Natural killer cell treated with Interleukin-12 subunit alpha and Interleukin-12 subunit beta and Interleukin-15 and Interleukin-18, amount 100 ng/mL, for 72 hours (primary cell): ENCODE results near the gene SLAMF6. TPM values are rescaled to one million over a fixed set of nuclear protein-coding genes. Genes with fewer than 3 reads are reported as not detected.
"Not testable (repeated sequence)": the region's sequence is repeated elsewhere in the genome, so short reads cannot be mapped to it uniquely, and the experiment has no call there.

Source experiments
- ATAC-seq, 2 donors: fragments of 150-1000 bp; cut with Tn5 transposase in 1 of 2; sonication (Bioruptor Pico), chemical (Tn5 transposase) in 1 of 2; 2 replicates each; pipeline ENCODE4 v1.10.0; 2021
- DNase-seq: peaks from one replicate; pipeline ENCODE4 v3.0.0; 2022; ENCODE audit warnings: low spot score
- H3K27ac Mint-ChIP-seq, 2 donors: 1 replicate in 1 of 2; 2 replicates in 1 of 2; pipeline ENCODE4 v1.8.0; 2022; ENCODE audit warnings: mixed read lengths in 2 of 2, mild to moderate bottlenecking in 1 of 2, moderate library complexity in 1 of 2
- H3K27me3 Mint-ChIP-seq, 2 donors: 1 replicate in 1 of 2; 2 replicates in 1 of 2; pipeline ENCODE4 v1.8.0; 2022; ENCODE audit warnings: mixed read lengths in 2 of 2
- H3K36me3 Mint-ChIP-seq: one replicate; pipeline ENCODE4 v1.8.0; 2022; ENCODE audit warnings: mixed read lengths
- H3K4me1 Mint-ChIP-seq, 2 donors: 1 replicate in 1 of 2; 2 replicates in 1 of 2; pipeline ENCODE4 v1.8.0; 2022; ENCODE audit warnings: low read depth in 2 of 2, mixed read lengths in 2 of 2, mild to moderate bottlenecking in 1 of 2
- H3K4me3 Mint-ChIP-seq: one replicate; pipeline ENCODE4 v1.8.0; 2022; ENCODE audit warnings: mixed read lengths
- H3K9me3 Mint-ChIP-seq: 2 replicates; pipeline ENCODE4 v1.8.0; 2022; ENCODE audit warnings: mixed read lengths
- total RNA-seq, 2 donors: library from RNA; stranded (reverse); gene quantifications; one replicate each; pipeline ENCODE4 v1.2.3, GENCODE V29; 2022

Gene SLAMF6
- total RNA-seq, result 10 to 100 TPM; 10.9 to 17.7 TPM

DNA sequence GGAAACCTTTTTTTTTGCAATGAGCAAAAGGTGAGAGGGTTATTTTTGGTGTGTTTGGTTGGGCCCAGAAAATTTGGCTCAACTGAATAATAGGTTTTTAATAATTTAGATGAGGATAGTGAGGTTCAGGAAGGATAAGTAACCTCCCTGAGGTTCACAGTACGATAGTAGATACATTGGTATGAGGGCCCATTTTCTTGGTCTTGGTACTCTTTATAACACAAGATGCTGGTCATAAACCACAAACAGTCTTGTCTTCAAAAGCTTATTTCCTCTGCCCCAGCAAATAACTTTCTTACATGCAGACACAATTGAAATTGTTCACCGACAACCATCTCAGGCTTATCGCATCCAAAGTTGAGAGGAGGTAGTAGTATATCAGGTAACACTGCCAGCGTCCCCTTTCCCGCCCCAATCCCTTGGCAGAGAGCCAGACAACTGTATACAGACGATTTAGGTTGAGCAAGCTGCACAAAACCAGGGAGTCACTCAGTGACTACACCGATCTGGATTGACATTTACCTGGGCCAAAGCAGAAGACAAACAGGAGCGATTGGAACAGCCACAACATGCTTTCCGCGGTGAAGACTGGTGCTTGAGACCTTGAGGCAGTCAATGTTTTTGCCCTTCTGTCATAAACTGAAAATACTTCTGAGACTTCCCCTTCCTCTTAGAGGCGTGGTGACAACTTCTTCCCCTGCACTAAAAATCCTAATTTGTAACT lies at the start of gene SLAMF6:
Gene SLAMF6, minus strand, starts transcription at position 634 of the 724 bp plus-strand sequence. Its CDS starts 63 bp downstream, at position 571.
- H3K4me3 Mint-ChIP-seq, result peak within 1 kb of the TSS; percentile 94
- H3K27ac Mint-ChIP-seq, result peak within 1 kb of the TSS; percentile 94 to 95
- peaks cover 64 to 70% of the 10 kb centered on the region in 2 donors for H3K4me1 Mint-ChIP-seq
- no peak for DNase-seq
- H3K36me3 Mint-ChIP-seq, result peaks cover 23% of the 10 kb centered on the region
- no peaks in the 10 kb centered on the region for H3K27me3 Mint-ChIP-seq
- ATAC-seq, result peak; percentile 70
- H3K9me3 Mint-ChIP-seq, result peaks cover 17% of the 10 kb centered on the region

DNA sequence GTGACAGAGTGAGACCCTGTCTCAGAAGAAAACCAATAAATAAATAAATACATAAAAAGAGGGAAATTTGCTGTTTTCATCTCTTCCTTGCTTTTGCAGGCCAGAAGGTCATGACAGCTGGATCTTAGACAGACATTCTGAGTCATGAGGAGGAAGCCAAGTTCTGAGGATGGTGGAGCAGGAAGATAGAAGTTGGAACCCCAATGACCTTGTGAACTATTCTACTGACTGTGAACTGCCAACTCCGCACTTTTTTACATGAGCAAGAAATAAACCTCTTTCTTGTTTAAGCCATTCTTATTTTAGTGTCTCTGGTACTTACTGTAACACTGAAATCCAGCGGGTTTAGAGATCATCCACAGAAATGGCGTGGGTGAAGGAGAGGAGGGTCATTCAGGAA lies 47.8 kb upstream of the SLAMF6 start:
- H3K27ac Mint-ChIP-seq, result peak overlapping the region; percentile 34 to 64
- H3K27me3 Mint-ChIP-seq, result no peaks in the 10 kb centered on the region
- peaks cover 8% of the 10 kb centered on the region for H3K9me3 Mint-ChIP-seq
- peaks cover 35 to 80% of the 10 kb centered on the region in 2 donors for H3K4me1 Mint-ChIP-seq
- no peak overlapping the region for H3K4me3 Mint-ChIP-seq
- DNase-seq, result no peak
- ATAC-seq, result no peak
- H3K36me3 Mint-ChIP-seq, result peaks cover 15% of the 10 kb centered on the region

DNA sequence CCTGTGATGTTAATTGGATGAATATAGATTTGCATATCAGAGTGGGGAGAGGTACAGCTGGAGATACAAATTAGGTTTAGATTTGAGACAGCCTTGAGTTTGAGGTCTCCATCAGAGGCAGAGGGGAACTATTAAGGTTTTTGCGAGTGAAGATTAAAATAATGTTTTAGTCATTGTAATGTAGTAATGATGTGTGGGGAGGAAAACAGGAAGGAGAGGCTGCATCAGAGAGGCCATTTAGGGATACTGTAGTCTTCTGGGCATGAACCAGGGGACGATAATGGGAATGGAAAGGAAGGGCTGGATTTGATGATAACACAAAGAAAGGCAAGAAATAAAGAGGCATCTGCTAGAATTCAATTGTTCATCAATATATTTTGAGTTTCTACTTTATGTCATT lies 46.8 kb upstream of the SLAMF6 start:
- Mint-ChIP-seq H3K27ac (peak overlapping the region; percentile 33 to 64), H3K4me1 (peaks cover 31 to 80% of the 10 kb centered on the region in 2 donors), H3K27me3 (no peaks in the 10 kb centered on the region), H3K9me3 (peaks cover 8% of the 10 kb centered on the region), H3K4me3 (peak overlapping the region; percentile 6), H3K36me3 (peaks cover 15% of the 10 kb centered on the region)
- ATAC-seq (no peak), DNase-seq (no peak)

DNA sequence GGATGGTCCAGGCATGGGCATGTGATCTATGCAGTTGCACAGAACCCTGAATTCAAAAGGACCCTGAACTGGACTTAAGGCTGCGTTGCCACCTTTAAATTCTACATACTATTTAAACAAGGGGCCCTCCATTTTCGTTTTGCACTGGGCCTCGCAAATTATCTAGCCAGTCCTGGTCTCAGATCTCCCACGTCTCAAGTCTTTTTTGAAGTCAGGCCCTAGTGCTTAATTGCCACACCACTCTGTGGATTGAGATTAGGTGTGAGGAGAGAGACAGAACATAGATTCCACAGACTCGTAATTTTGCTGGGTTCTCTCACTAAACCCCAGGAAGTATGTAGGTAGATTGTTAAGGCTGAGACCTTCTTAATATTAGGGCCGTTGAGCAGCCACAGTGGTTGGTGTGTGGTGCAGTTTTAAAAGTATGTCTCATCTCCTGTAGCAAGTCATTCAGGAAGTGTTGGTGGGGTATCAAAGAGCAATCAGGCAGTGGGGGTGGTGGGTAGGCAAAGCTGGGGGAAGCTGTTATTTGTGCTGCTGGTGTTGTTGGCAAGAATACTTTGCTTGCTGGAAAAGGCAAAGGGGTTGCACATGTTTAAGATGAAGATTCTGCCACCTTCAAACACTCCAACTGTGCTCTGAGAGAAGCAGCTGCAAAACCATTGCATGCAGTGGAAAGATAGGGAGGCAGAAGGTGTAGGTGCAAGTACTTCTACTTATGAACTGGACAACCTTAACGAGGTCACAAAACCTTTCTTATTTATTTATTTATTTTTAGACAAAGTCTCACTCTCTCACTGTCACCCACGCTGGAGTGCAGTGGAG lies 45.0 kb upstream of the SLAMF6 start:
- H3K27ac Mint-ChIP-seq, result peak overlapping the region; percentile 92 to 94
- H3K4me3 Mint-ChIP-seq, result peak overlapping the region; percentile 82
- DNase-seq (no peak), ATAC-seq (peak; percentile 82 to 96)
- peaks cover 11% of the 10 kb centered on the region for H3K9me3 Mint-ChIP-seq
- H3K36me3 Mint-ChIP-seq, result peaks cover 19% of the 10 kb centered on the region
- H3K4me1 Mint-ChIP-seq, result peaks cover 39 to 71% of the 10 kb centered on the region in 2 donors
- no peaks in the 10 kb centered on the region for H3K27me3 Mint-ChIP-seq

DNA sequence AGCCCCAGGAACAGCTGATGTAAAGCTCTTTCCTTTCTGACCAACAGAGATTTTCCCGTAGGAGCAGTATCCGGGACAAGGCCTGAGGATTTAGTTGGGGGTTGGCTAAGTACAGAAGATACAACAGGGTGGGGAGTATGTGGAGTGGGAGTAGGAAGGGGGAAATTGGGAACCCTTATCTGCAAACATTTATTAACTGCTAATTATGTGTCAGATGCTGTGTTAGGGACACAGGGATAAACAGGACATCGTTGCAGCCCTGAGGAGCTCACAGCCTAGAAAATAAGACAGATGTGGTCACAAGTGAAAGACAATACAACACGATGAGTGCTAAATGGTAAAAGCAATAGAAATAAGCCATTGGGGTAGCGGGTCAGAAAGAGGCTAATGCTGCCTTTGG lies 44.3 kb upstream of the SLAMF6 start:
- Mint-ChIP-seq H3K27ac (peak overlapping the region; percentile 92 to 94), H3K9me3 (peaks cover 11% of the 10 kb centered on the region), H3K27me3 (no peaks in the 10 kb centered on the region), H3K36me3 (peaks cover 26% of the 10 kb centered on the region), H3K4me1 (peaks cover 39 to 66% of the 10 kb centered on the region in 2 donors), H3K4me3 (peak overlapping the region; percentile 82)
- ATAC-seq (no peak), DNase-seq (no peak)

DNA sequence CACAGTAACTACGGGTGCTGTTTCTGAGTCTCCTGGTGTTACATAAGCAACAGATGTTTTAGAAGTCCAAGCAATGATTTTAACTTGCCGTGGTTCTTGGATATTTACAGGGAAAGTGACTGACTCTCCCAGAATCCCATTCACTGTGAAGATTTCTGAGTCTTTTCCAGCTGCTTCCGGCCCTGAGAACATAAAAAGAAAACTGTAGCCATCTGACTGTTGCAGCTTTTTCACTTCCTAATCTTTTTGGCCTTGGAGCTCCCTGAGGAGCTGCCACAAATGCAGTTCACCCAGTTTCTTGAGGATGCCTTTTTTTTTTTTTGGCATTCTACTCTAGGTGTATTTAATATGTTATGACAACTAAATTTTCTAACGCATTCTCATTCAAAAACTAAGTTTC lies 42.5 kb upstream of the SLAMF6 start:
- peak overlapping the region; percentile 92 to 94 for H3K27ac Mint-ChIP-seq
- peak overlapping the region; percentile 40 for H3K4me3 Mint-ChIP-seq
- peaks cover 30% of the 10 kb centered on the region for H3K36me3 Mint-ChIP-seq
- peaks cover 44 to 67% of the 10 kb centered on the region in 2 donors for H3K4me1 Mint-ChIP-seq
- ATAC-seq (no peak), DNase-seq (no peak)
- peaks cover 18% of the 10 kb centered on the region for H3K9me3 Mint-ChIP-seq
- H3K27me3 Mint-ChIP-seq, result no peaks in the 10 kb centered on the region

DNA sequence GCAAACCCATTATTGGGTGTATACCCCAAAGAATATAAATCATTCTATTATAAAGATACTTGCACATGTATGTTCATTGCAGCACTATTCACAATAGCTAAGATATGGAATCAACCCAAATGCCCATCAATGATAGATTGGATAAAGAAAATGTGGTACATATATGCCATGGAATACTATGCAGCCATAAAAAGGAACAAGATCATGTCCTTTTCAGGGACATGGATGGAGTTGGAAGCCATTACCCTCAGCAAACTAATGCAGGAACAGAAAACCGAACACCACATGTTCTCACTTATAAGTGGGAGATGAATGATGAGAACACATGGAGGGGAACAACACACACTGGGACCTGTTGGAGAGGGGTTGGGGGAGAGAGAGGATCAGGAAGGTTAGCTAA lies 40.2 kb upstream of the SLAMF6 start:
- H3K27me3 Mint-ChIP-seq, result not testable (repeated sequence)
- H3K27ac Mint-ChIP-seq, result peak overlapping the region in 1 of 2 donors; percentile 8

DNA sequence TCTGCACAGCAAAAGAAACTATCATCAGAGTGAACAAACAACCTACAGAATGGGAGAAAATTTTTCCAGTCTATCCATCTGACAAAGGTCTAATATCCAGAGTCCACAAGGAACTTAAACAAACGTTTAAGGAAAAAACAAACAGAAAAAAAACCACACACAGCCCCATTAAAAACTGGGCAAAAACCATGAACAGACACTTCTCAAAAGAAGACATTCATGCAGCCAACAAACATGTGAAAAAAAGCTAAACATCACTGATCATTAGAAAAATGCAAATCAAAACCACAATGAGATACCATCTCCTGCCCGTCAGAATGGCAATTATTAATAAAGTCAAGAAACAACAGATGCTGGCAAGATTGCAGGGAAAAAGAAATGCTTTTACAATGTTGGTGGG lies 39.7 kb upstream of the SLAMF6 start:
- Mint-ChIP-seq H3K36me3 (peaks cover 37% of the 10 kb centered on the region), H3K9me3 (peaks cover 13% of the 10 kb centered on the region), H3K4me1 (peaks cover 52 to 76% of the 10 kb centered on the region in 2 donors)
- not testable (repeated sequence) for H3K27me3 Mint-ChIP-seq, DNase-seq, H3K27ac Mint-ChIP-seq, H3K4me3 Mint-ChIP-seq, ATAC-seq

More for the DNA sequence above, 40.2 kb upstream of the SLAMF6 start:
- H3K4me1 Mint-ChIP-seq, result peaks cover 55 to 78% of the 10 kb centered on the region in 2 donors
- H3K36me3 Mint-ChIP-seq, result peaks cover 37% of the 10 kb centered on the region
- not testable (repeated sequence) for DNase-seq, ATAC-seq
- peaks cover 13% of the 10 kb centered on the region for H3K9me3 Mint-ChIP-seq
- H3K4me3 Mint-ChIP-seq, result peak overlapping the region; percentile 16

DNA sequence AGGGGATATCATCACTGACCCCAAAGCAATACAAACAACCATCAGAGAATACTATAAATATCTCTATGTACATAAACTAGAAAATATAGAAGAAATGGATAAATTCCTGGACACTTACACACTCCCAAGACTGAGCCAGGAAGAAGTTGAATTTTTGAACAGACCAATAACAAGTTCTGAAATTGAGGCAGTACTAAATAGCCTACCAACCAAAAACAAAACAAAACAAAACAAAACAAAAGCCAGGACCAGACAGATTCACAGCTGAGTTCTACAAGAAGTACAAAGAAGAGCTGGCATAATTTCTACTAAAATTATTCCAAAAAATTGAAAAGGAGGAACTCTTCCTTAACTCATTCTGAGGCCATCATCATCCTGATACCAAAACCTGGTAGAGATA lies 37.8 kb upstream of the SLAMF6 start:
- peaks cover 43 to 58% of the 10 kb centered on the region in 2 donors for H3K4me1 Mint-ChIP-seq

DNA sequence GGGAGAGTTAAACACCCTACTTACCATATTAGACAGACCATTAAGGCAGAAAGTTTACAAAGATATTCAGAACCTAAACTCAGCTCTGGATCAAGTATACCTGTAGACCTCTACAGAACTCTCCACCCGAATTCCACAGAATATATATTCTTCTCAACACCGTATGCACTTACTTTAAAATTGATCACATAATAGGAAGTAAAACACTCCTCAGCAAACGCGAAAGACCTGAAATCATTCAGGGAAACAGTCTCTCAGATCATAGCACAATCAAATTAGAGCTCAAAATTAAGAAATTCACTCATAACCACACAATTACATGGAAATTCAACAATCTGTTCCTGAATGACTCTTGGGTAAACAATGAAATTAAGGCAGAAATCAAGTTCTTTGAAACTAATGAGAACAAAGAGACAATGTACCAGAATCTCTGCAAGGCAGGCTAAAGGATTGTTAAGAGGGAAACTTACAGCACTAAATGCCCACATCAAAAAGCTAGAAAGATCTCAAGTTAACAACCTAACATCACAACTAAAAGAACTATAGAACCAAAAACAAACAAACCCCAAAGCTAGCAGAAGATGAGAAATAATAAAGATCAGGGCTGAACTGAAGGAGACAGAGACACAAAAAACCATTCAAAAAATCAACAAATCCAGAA lies 37.1 kb upstream of the SLAMF6 start:
- H3K4me1 Mint-ChIP-seq, result peaks cover 40 to 58% of the 10 kb centered on the region in 2 donors
- H3K27ac Mint-ChIP-seq, result peak overlapping the region; percentile 79
- peak overlapping the region; percentile 78 for H3K4me3 Mint-ChIP-seq
- no peaks in the 10 kb centered on the region for H3K27me3 Mint-ChIP-seq
- peaks cover 13% of the 10 kb centered on the region for H3K9me3 Mint-ChIP-seq
- no peak for DNase-seq
- H3K36me3 Mint-ChIP-seq, result peaks cover 37% of the 10 kb centered on the region
- ATAC-seq, result no peak

More for the DNA sequence above, 37.8 kb upstream of the SLAMF6 start:
- peaks cover 37% of the 10 kb centered on the region for H3K36me3 Mint-ChIP-seq
- peak overlapping the region; percentile 78 for H3K4me3 Mint-ChIP-seq
- DNase-seq (no peak), ATAC-seq (no peak)
- peaks cover 13% of the 10 kb centered on the region for H3K9me3 Mint-ChIP-seq
- H3K27ac Mint-ChIP-seq, result peak overlapping the region; percentile 79
- no peaks in the 10 kb centered on the region for H3K27me3 Mint-ChIP-seq

DNA sequence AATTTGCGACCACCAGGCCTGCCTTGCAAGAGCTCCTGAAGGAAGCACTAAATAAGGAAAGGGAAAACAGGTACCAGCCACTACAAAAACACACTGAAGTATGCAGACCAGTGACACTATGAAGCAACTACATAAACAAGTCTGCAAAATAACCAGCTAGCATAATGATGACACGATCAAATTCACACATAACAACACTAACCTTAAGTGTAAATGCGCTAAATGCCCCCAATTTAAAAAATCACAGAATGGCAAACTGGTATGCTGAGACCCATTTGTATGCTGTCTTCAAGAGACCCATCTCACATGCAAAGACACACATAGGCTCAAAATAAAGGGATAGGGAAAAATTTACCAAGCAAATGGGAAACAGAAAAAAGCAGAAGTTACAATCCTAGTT lies 36.4 kb upstream of the SLAMF6 start:
- Mint-ChIP-seq H3K4me1 (peaks cover 35 to 51% of the 10 kb centered on the region in 2 donors), H3K9me3 (peaks cover 13% of the 10 kb centered on the region), H3K4me3 (peak overlapping the region; percentile 78), H3K36me3 (peaks cover 37% of the 10 kb centered on the region), H3K27ac (peak overlapping the region; percentile 79)
- H3K27me3 Mint-ChIP-seq, DNase-seq, ATAC-seq: not testable (repeated sequence)

DNA sequence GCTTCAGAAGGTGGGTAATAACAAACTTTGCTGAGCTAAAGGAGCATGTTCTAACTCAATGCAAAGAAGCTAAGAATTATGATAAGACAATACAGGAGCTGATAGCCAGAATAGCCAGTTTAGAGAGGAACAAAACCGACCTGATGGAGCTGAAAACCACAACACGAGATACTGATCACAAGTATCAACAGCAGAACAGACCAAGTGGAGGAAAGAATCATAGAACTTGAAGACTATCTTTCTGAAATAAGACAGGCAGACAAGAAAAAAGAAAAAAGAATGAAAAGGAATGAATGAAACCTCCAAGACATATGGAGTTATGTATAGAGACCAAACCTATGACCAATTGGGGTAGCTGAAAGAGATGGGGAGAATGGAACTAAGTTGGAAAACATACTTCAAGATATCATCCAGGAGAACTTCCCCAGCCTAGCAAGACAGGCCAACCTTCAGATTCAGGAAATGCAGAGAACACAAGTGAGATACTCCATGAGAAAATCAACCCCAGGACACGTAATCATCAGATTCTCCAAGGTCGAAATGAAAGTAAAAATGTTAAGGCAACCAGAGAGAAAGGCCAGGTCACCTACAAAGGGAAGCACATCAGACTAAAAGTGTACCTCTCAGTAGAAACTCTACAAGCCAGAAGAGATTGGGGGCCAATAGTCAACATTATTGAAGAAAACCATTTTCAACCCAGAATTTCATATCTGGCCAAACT lies 35.8 kb upstream of the SLAMF6 start:
- no peak for DNase-seq
- H3K36me3 Mint-ChIP-seq, result peaks cover 37% of the 10 kb centered on the region
- peak overlapping the region; percentile 79 for H3K27ac Mint-ChIP-seq
- ATAC-seq, result no peak
- peaks cover 13% of the 10 kb centered on the region for H3K9me3 Mint-ChIP-seq
- H3K27me3 Mint-ChIP-seq, result no peaks in the 10 kb centered on the region
- peaks cover 35 to 50% of the 10 kb centered on the region in 2 donors for H3K4me1 Mint-ChIP-seq
- H3K4me3 Mint-ChIP-seq, result peak overlapping the region; percentile 78

DNA sequence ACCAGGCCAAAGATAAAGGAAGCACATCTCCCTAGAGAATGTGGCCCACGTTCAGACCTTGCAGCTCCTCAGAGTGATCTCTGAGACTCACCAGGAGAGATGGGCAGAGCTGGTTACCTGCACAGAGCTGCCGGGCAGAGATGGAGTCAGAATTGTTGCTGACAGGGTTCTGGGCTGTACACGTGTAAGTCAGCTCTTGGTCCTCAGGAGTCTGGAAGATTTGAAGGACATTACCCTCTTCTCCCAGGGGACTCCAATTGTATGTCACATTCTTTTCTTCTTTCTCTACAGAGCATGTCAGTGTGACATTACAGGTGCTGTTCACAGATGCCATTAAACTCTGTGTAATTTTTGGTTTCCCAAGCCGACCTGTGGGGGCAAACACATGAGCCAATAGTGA lies 30.7 kb upstream of the SLAMF6 start:
- Mint-ChIP-seq H3K27ac (peak overlapping the region in 1 of 2 donors; percentile 79), H3K4me1 (peaks cover 27 to 32% of the 10 kb centered on the region in 2 donors), H3K4me3 (no peak overlapping the region), H3K36me3 (peaks cover 8% of the 10 kb centered on the region), H3K27me3 (no peaks in the 10 kb centered on the region), H3K9me3 (no peaks in the 10 kb centered on the region)
- ATAC-seq (no peak), DNase-seq (no peak)
